Epithelial cell of esophagus (primary cell): ENCODE results near the gene LLPH.

Experiments
- DNase-seq: peaks from one replicate; pipeline ENCODE4 v3.0.0; 2010; ENCODE audit warnings: low read depth
- H3K4me3 ChIP-seq: 2 replicates; pipeline ENCODE4 v1.5.1; 2011; ENCODE audit warnings: mild to moderate bottlenecking, low read length, control low read depth
- TF ChIP-seq, protein P1 (sequence below): IDR thresholded peaks from 2 replicates; pipeline ENCODE4 v1.5.1; 2011; ENCODE audit warnings: low read depth, mild to moderate bottlenecking, low read length, control low read depth, inconsistent platforms; ENCODE audit not compliant: insufficient read depth; ENCODE audit errors: missing control alignments

LLPH gene

DNA sequence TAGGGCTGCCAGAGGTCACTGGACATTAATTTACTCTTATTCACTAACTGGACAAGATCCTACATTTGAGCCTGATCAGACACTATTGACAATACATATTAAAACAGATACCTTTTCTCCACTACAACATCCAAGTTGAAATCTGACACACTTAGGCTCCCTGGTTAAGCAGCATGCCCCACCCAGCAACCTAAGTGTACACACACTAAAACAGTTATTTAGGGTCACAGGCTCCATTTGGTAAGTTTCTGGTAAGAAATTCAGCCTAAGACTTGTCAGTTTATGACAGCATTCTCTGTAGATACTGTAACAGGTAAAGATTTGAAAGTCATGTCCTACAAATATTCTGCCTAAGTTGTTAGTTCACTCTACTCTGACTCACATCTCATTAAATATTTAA, 12.3 kb upstream of the LLPH start:
- TF ChIP-seq, protein P1, sequence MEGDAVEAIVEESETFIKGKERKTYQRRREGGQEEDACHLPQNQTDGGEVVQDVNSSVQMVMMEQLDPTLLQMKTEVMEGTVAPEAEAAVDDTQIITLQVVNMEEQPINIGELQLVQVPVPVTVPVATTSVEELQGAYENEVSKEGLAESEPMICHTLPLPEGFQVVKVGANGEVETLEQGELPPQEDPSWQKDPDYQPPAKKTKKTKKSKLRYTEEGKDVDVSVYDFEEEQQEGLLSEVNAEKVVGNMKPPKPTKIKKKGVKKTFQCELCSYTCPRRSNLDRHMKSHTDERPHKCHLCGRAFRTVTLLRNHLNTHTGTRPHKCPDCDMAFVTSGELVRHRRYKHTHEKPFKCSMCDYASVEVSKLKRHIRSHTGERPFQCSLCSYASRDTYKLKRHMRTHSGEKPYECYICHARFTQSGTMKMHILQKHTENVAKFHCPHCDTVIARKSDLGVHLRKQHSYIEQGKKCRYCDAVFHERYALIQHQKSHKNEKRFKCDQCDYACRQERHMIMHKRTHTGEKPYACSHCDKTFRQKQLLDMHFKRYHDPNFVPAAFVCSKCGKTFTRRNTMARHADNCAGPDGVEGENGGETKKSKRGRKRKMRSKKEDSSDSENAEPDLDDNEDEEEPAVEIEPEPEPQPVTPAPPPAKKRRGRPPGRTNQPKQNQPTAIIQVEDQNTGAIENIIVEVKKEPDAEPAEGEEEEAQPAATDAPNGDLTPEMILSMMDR = no peak
- no peak overlapping the region for H3K4me3 ChIP-seq
- DNase-seq = no peak

DNA sequence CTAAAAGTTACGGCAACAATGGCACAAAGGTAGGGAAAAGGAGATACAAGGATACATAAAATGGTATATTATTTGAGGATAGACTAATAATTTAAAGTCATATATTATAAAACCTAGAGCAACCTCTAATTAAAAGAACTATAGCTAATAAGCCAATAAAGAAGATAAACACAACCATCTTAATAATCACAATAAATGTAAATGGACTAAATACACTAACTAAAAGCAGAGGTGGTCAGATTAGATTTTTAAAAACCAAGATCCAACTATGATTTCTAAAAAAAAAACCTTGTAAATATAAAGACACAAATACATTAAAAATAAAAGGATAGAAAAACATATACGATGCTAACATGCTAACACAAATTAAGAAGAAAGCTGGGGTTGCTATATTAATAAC, 10.7 kb upstream of the LLPH start:
- TF ChIP-seq, protein P1 = no peak
- no peak for DNase-seq
- no peak overlapping the region for H3K4me3 ChIP-seq

DNA sequence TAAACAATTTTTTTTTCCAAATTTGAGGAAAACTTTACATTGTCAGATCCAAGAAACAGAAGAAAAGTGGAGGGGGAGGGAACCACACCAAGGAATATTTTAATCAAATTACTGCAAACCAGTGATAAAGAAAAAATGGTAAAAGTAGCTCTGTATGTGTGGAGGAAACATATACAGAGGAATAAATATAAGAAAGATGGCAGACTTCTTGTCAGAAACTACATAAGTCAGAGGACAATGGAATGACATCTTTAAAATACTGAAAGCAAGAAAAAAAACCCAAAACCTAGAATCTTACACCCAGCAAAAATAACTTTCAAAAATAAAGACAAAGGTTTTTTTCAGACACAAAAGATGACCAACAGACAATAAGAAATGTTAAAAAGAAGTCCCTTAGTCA, 10.2 kb upstream of the LLPH start:
- no peak for DNase-seq
- TF ChIP-seq, protein P1 = no peak
- no peak overlapping the region for H3K4me3 ChIP-seq

DNA sequence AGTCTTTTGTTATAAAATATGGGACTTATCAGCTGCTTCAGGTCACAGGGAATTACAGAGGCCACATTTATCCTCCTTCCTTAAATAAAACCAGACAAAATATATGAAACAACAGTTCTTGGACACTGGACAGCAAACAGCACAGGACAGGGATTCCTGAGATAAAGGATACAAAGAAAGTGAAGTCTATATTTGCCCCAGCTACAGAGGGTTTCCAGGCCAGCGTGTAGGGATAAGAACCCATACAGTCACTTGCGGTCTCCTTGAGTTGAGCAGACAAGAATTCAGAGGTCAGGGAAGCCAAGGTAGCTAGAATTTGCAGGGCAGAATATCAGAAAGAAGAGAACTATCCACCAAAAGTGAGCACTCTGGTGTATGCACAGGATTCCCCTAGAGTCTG, 8.8 kb upstream of the LLPH start:
- TF ChIP-seq, protein P1 = no peak
- no peak for DNase-seq
- H3K4me3 ChIP-seq = no peak overlapping the region

DNA sequence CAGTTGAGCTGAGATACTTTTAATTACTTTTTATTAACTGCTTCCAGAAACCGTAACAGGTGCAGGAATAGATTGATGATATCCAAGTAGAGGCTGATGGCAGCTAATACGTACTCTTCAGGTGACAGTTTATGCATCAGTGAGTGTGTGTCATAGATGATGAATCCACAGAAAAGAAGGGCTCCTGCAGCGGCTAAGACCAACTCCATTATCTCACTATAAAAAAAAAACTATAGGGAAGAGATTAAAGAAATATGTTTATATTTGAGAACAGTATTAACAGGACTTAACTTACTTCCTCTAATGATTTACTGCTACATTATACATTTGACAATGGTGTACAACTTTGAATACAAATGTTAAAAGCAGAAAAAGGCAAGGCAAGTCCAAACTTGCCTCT, 7.4 kb upstream of the LLPH start:
- DNase-seq = peak; percentile 43

DNA sequence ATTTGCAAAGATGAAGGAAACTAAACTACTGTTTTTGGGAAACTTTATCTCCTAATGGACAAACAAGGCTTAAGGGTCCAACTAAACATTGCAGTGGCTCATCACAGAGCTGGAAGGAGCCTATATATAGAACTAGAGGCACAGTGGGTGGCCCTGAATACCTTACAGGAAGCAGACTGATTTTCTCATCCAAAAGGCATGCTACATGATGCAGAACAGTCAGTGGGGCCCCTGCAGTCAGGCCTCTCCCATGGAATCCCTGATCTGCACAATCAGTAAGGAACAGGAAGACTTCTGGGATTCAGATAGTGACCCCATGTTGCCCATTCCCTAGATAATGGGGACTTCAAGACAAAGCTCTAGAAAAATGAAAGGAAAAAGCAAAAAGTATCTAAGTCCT, 1.9 kb upstream of the LLPH start:
- no peak overlapping the region for H3K4me3 ChIP-seq
- TF ChIP-seq, protein P1 = no peak
- peak; percentile 86 for DNase-seq

More for the DNA sequence above, 7.4 kb upstream of the LLPH start:
- no peak overlapping the region for H3K4me3 ChIP-seq
- TF ChIP-seq, protein P1 = no peak

DNA sequence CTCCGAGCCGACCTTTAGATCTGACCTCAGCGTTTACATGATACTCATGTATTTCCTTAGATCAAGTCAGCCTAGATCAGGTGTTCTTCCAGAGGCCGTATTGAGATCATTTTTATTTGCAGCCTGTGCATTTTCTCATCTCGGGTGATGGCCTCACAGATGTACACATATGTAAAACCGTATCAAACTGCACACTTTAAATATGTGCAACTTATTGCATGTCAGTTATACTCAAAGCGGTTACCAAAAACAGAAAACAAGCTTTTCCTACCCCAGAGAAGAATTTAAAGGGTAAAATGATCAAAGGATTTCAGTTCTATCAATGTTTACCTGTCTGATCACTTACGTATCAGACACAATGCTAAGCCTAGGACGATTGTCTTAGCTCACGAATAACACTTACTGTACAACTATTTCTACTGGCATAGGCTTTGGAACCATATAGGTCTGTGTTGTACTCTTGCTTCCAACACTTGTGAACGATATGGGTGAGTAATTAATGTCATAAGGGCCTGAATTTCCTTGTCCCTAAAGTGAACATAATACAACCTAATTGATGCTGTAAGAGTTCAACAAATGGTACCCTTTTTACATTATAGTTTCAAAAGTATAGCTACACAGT, 628 bp upstream of the LLPH start:
- TF ChIP-seq, protein P1 = no peak
- no peak for DNase-seq
- H3K4me3 ChIP-seq = peak overlapping the region; percentile 93
